ENCODE data around the gene RPH3AL.

- TF ChIP-seq RARB (CRISPR knock-in tag; IDR thresholded peaks at IDR 0.05) (no peak), PATZ1 (CRISPR knock-in tag; IDR thresholded peaks at IDR 0.05; ENCODE audit: borderline replicate concordance) (no peak), ISL1 (CRISPR knock-in tag; IDR thresholded peaks at IDR 0.05) (no peak), TCF4 (CRISPR knock-in tag; IDR thresholded peaks at IDR 0.05; ENCODE audit: borderline replicate concordance) (no peak), ZNF565 (CRISPR knock-in tag; conservative IDR thresholded peaks at IDR 0.05; ENCODE audit: low read depth) (no peak), CSDC2 (CRISPR knock-in tag; IDR thresholded peaks at IDR 0.05) (no peak), ZFP30 (CRISPR knock-in tag; IDR thresholded peaks at IDR 0.05) (no peak), SNAI2 (CRISPR knock-in tag; IDR thresholded peaks at IDR 0.05) (no peak), GLIS3 (CRISPR knock-in tag; IDR thresholded peaks at IDR 0.05) (no peak), ESRRG (CRISPR knock-in tag; IDR thresholded peaks at IDR 0.05) (no peak), ARNTL (CRISPR knock-in tag; IDR thresholded peaks at IDR 0.05; ENCODE audit: borderline replicate concordance, low read depth) (no peak)
Observed at GRCh38 chr17:303168-303567, 49.4 kb downstream of the RPH3AL start.
